ENCODE measurements around the gene UGCG.

DNA sequence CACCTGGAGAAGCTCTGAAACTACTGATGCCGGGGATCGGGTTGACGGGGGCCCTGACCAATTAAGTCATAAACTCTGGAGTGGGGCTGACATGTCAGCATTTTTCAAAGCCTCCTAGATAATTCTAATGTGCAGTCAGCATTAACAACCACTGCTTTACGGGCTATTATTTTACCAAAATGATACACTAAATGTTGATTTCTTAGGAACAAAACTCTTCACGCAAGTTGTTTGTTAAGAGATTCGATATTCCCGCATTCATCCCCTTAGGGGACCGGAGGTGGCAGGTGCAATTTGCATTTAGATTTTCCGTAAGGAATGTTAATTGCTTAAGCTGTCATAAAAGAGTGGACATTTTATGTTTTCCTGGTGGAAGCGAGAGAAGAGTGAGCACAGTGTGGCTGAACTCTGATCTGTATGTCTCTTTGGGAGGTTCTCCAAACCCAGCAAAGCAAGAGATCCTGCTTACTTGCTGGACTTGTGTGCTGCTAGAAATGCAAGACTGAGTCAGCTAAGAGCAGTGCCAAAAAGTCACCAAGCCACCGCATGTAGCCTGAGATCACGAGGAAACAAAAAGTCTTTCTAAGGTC, 77.6 kb downstream of the UGCG start:
- TF ChIP-seq GATA2 (IDR thresholded peaks at IDR 0.05; ENCODE audit: low read depth, low read length) (no peak), GATA3 (IDR thresholded peaks at IDR 0.05; ENCODE audit: low read depth, low read length) (no peak)

Measured in SH-SY5Y (cell line).